ENCODE results near the gene SYT1. TPM values are rescaled to one million over a fixed set of nuclear protein-coding genes. Genes with fewer than 3 reads are reported as not detected.

The SYT1 gene
- total RNA-seq, 2 donors from 2014 or later, result 1.3 to 1.9 TPM

- no peaks in the 10 kb centered on the region for H3K36me3 ChIP-seq
- no peaks in the 10 kb centered on the region for H3K4me1 ChIP-seq (ENCODE audit: control insufficient read depth in 1 of 2, low read depth in 2 of 2)
- ATAC-seq (ENCODE audit: insufficient number of reproducible peaks, low FRiP score, low read depth), result no peak
- no peak for DNase-seq (ENCODE audit: low spot score)
- no peak overlapping the region for H3K4me3 ChIP-seq
- H3K27me3 ChIP-seq (replicated peaks; ENCODE audit: insufficient read depth), result no peaks in the 10 kb centered on the region
- no peaks in the 10 kb centered on the region for H3K9me3 ChIP-seq
- no peak overlapping the region for H3K27ac ChIP-seq
- TF ChIP-seq, protein P1, sequence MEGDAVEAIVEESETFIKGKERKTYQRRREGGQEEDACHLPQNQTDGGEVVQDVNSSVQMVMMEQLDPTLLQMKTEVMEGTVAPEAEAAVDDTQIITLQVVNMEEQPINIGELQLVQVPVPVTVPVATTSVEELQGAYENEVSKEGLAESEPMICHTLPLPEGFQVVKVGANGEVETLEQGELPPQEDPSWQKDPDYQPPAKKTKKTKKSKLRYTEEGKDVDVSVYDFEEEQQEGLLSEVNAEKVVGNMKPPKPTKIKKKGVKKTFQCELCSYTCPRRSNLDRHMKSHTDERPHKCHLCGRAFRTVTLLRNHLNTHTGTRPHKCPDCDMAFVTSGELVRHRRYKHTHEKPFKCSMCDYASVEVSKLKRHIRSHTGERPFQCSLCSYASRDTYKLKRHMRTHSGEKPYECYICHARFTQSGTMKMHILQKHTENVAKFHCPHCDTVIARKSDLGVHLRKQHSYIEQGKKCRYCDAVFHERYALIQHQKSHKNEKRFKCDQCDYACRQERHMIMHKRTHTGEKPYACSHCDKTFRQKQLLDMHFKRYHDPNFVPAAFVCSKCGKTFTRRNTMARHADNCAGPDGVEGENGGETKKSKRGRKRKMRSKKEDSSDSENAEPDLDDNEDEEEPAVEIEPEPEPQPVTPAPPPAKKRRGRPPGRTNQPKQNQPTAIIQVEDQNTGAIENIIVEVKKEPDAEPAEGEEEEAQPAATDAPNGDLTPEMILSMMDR (IDR thresholded peaks at IDR 0.05), result no peak
Measured at GRCh38 chr12:79380402-79380801, 515.8 kb downstream of the SYT1 start.

DNA sequence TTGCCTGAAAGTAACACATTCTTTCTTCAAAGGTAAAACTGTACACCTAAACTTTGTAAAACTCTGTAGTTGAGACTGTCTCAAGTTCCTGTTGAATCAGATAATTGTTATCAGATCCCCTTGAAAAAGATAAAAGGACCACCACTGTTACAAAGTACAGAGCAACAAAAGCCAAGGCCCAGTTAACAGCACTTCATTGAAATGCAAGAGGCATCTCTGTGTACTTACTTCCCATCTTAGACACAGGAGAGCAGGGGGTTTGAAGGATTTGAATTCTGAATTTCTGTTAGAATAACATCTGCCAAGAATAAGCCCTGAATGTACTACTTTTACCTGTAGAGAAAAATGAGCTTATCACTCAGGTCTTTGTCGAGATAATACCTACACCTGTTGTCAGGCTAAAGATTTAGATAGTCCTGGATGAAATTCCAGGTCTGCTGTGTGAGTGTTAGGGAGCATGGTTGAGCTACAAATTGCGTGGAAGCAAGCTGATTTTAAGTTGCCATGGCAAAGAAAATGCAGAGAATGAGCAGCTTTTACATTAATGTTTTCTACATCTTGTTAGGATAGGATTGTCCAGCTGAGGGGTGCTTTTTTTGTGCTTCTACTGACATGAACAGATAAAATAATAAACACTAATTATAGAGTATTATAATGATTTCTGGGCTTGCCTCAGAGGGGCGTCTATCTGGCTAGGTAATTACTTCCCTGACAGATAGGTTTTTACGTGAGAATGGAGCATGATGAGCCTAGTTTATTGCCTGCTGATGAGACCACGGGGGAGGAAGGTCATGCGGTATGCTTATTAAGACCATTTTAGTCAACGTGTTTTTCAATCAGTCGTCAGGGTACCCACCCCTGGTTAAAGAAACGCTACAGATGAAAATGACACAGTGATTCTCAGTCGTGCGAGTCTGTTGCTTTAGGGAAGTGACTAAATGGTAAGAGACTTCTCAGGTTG lies 517.0 kb downstream of the SYT1 start:
- H3K27ac ChIP-seq, result no peak overlapping the region

GRCh38 chr12:79384551-79384950 lies 520.0 kb downstream of the SYT1 start:
- H3K27ac ChIP-seq, result no peak overlapping the region
- no peak overlapping the region for H3K4me3 ChIP-seq
- TF ChIP-seq, protein P1 (IDR thresholded peaks at IDR 0.05), result no peak
- DNase-seq (ENCODE audit: low spot score) (no peak), ATAC-seq (ENCODE audit: insufficient number of reproducible peaks, low FRiP score, low read depth) (no peak)
- no peaks in the 10 kb centered on the region for H3K9me3 ChIP-seq
- no peaks in the 10 kb centered on the region for H3K4me1 ChIP-seq (ENCODE audit: control insufficient read depth in 1 of 2, low read depth in 2 of 2)
- no peaks in the 10 kb centered on the region for H3K36me3 ChIP-seq
- H3K27me3 ChIP-seq (replicated peaks; ENCODE audit: insufficient read depth), result no peaks in the 10 kb centered on the region

More for the DNA sequence above, 517.0 kb downstream of the SYT1 start:
- Histone ChIP-seq H3K4me1 (ENCODE audit: control insufficient read depth in 1 of 2, low read depth in 2 of 2) (no peaks in the 10 kb centered on the region), H3K27me3 (replicated peaks; ENCODE audit: insufficient read depth) (no peaks in the 10 kb centered on the region), H3K36me3 (no peaks in the 10 kb centered on the region), H3K9me3 (no peaks in the 10 kb centered on the region), H3K4me3 (no peak overlapping the region)
- TF ChIP-seq, protein P1 (IDR thresholded peaks at IDR 0.05), result no peak
- no peak for ATAC-seq (ENCODE audit: insufficient number of reproducible peaks, low FRiP score, low read depth)
- DNase-seq (ENCODE audit: low spot score), result no peak

GRCh38 chr12:79388011-79388410 lies 523.4 kb downstream of the SYT1 start:
- Histone ChIP-seq H3K9me3 (no peaks in the 10 kb centered on the region), H3K36me3 (no peaks in the 10 kb centered on the region), H3K4me3 (no peak overlapping the region), H3K27ac (no peak overlapping the region), H3K4me1 (ENCODE audit: control insufficient read depth in 1 of 2, low read depth in 2 of 2) (no peaks in the 10 kb centered on the region), H3K27me3 (replicated peaks; ENCODE audit: insufficient read depth) (no peaks in the 10 kb centered on the region)
- ATAC-seq (ENCODE audit: insufficient number of reproducible peaks, low FRiP score, low read depth) (no peak), DNase-seq (ENCODE audit: low spot score) (no peak)
- TF ChIP-seq, protein P1 (IDR thresholded peaks at IDR 0.05), result no peak

DNA sequence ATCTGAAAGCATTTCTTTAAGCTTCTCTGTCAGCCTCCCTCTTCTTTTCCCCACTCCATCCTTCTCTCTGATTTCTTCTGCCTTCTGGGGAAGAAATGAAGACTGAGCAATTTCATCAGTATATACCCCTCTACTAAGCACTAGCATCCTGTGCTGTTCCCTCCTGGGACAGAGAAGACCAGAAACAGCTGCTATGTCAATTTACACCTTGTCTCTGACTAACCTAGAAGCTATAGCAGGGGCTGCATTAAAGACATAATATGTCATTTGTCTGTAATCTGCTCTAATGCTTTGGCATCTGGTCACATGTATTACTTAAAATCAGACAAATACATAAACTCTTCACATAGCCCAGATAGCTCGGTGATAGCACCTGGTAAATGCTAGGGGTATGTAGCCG lies 529.3 kb downstream of the SYT1 start:
- Histone ChIP-seq H3K4me3 (no peak overlapping the region), H3K9me3 (no peaks in the 10 kb centered on the region), H3K36me3 (no peaks in the 10 kb centered on the region), H3K27me3 (replicated peaks; ENCODE audit: insufficient read depth) (no peaks in the 10 kb centered on the region), H3K27ac (no peak overlapping the region), H3K4me1 (ENCODE audit: control insufficient read depth in 1 of 2, low read depth in 2 of 2) (no peaks in the 10 kb centered on the region)
- ATAC-seq (ENCODE audit: insufficient number of reproducible peaks, low FRiP score, low read depth) (no peak), DNase-seq (ENCODE audit: low spot score) (no peak)
- TF ChIP-seq, protein P1 (IDR thresholded peaks at IDR 0.05), result no peak

Measured in thoracic aorta (tissue), 2 donors.